NCI-H2196 treated with DMSO at 0.1 percent for 48 hours (cell line): ENCODE results near the gene TPTE2.
"Not testable (repeated sequence)": the region's sequence is repeated elsewhere in the genome, so short reads cannot be mapped to it uniquely, and the experiment has no call there.

Source experiments
- DNase-seq: peaks from one replicate; lab custom pipeline; 2025; ENCODE audit not compliant: unreplicated experiment; lab: John Stamatoyannopoulos, UW

Gene TPTE2

GRCh38 chr13:19561127-19561582 is at the start of gene TPTE2:
TSS of gene TPTE2 (minus strand) at chr13:19561532. CDS start at chr13:19503234, 58,298 bp downstream.
- DNase-seq, result not testable (repeated sequence)

- DNase-seq, result no peak
These were observed 46.3 kb upstream of the TPTE2 start for GRCh38 chr13:19607523-19608078.

- DNase-seq, result no peak
These were observed 45.4 kb upstream of the TPTE2 start for GRCh38 chr13:19606737-19607136.

- DNase-seq, result no peak
These were observed 44.8 kb upstream of the TPTE2 start for GRCh38 chr13:19606152-19606551.

- no peak for DNase-seq
These were observed 44.0 kb upstream of the TPTE2 start for GRCh38 chr13:19605161-19605955.

- no peak for DNase-seq
These were observed 43.0 kb upstream of the TPTE2 start for GRCh38 chr13:19604306-19604705.

- DNase-seq, result no peak
These were observed 40.7 kb upstream of the TPTE2 start for GRCh38 chr13:19601749-19602725.

GRCh38 chr13:19597523-19597922 is 36.2 kb upstream of the TPTE2 start:
- DNase-seq, result no peak

GRCh38 chr13:19596960-19597361 is 35.6 kb upstream of the TPTE2 start:
- no peak for DNase-seq

- DNase-seq, result no peak
These were observed 34.8 kb upstream of the TPTE2 start for GRCh38 chr13:19596086-19596485.

GRCh38 chr13:19592657-19593180 is 31.4 kb upstream of the TPTE2 start:
- no peak for DNase-seq

GRCh38 chr13:19591864-19592263 is 30.5 kb upstream of the TPTE2 start:
- no peak for DNase-seq

GRCh38 chr13:19590423-19590822 is 29.1 kb upstream of the TPTE2 start:
- no peak for DNase-seq

GRCh38 chr13:19589312-19589711 is 28.0 kb upstream of the TPTE2 start:
- DNase-seq, result no peak

GRCh38 chr13:19587635-19588300 is 26.4 kb upstream of the TPTE2 start:
- DNase-seq, result no peak

GRCh38 chr13:19586904-19587634 is 25.7 kb upstream of the TPTE2 start:
- DNase-seq, result no peak

GRCh38 chr13:19581675-19582074 is 20.3 kb upstream of the TPTE2 start:
- DNase-seq, result no peak

- no peak for DNase-seq
These were observed 13.9 kb upstream of the TPTE2 start for GRCh38 chr13:19575230-19575629.

- DNase-seq, result no peak
These were observed 11.9 kb upstream of the TPTE2 start for GRCh38 chr13:19573120-19573716.

- DNase-seq, result no peak
These were observed 10.9 kb upstream of the TPTE2 start for GRCh38 chr13:19572280-19572679.
